ENCODE results near the gene MGAT5. TPM values are rescaled to one million over a fixed set of nuclear protein-coding genes. Genes with fewer than 3 reads are reported as not detected.

MGAT5 gene
- total and polyA plus RNA-seq, 2 donors from 2014 or later, result 14.3 to 40.9 TPM

DNA sequence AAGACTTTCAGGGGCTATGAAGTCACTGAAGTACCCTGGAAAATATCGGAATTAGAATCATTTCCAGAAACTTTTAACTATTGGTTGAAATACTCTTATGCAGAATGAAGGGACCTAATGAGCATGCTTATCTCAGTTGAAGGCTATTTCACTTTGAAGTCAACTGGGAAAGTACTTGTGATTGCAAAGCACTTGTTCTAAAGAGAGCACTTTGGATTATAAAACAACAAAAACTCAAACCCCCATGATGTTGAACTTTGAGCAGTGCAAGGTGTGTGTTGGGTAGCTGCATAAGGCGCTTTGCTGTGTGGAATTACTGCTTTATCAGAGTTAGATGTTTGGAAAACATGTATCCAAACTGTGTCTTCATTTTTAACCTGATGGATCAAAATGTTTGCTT, 12.0 kb upstream of the MGAT5 start:
- FAIRE-seq (no peak), DNase-seq (no peak)
- Histone ChIP-seq H3K27me3 (ENCODE audit: control insufficient read depth, insufficient read depth, low read length) (no peaks in the 10 kb centered on the region), H3K4me3 (ENCODE audit: low read length in 3 of 3) (no peak overlapping the region), H3K4me1 (ENCODE audit: control insufficient read depth in 2 of 3, insufficient read depth in 2 of 3, low read depth in 1 of 3, low read length in 3 of 3) (peaks cover 0 to 7% (median 4%) of the 10 kb centered on the region in 3 donors), H3K36me3 (ENCODE audit: control insufficient read depth in 2 of 3, insufficient read depth in 3 of 3, low read length in 3 of 3) (no peaks in the 10 kb centered on the region), H3K9me3 (ENCODE audit: control insufficient read depth in 2 of 3, insufficient read depth in 1 of 3, low read length in 3 of 3) (no peaks in the 10 kb centered on the region), H3K27ac (ENCODE audit: low read depth in 2 of 2, low read length in 2 of 2) (no peak overlapping the region), H3K9ac (ENCODE audit: low read length in 3 of 3) (no peak overlapping the region)
- intact Hi-C loops (cut with DNase I), result loop anchor here (10.0 kb wide), 1 partner anchor 117 kb away; no protein-coding TSS in a partner anchor
- no peak for TF ChIP-seq CTCF (IDR thresholded peaks at IDR 0.05; ENCODE audit: borderline replicate concordance, extremely low read depth, insufficient read depth)

DNA sequence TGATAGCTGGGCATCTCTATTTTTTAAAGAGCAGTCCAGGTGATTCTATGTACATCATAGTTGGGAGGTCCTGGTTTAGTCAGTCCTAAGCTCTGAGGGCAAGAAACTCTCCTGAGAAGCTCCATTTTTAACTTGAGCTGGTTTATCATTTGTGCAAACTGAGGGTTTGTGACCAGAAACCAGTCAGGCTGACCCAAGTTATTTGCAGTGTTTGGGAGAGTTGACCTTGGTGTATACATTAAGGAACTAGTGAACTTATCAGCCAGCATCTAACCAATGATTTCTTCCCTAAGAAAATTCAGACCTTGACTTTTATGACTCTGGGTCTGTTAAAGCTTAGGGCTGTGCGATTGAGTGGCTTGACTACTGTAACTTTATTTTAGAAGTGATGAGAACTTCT, 10.6 kb upstream of the MGAT5 start:
- FAIRE-seq (no peak), DNase-seq (no peak)
- H3K9me3 ChIP-seq (ENCODE audit: control insufficient read depth in 2 of 3, insufficient read depth in 1 of 3, low read length in 3 of 3), result no peaks in the 10 kb centered on the region
- no peaks in the 10 kb centered on the region for H3K27me3 ChIP-seq (ENCODE audit: control insufficient read depth, insufficient read depth, low read length)
- intact Hi-C loops (cut with DNase I), result loop anchor here (10.0 kb wide), 1 partner anchor 118 kb away; no protein-coding TSS in a partner anchor
- H3K36me3 ChIP-seq (ENCODE audit: control insufficient read depth in 2 of 3, insufficient read depth in 3 of 3, low read length in 3 of 3), result no peaks in the 10 kb centered on the region
- H3K27ac ChIP-seq (ENCODE audit: low read depth in 2 of 2, low read length in 2 of 2), result no peak overlapping the region
- peaks cover 0 to 7% (median 4%) of the 10 kb centered on the region in 3 donors for H3K4me1 ChIP-seq (ENCODE audit: control insufficient read depth in 2 of 3, insufficient read depth in 2 of 3, low read depth in 1 of 3, low read length in 3 of 3)
- no peak overlapping the region for H3K4me3 ChIP-seq (ENCODE audit: low read length in 3 of 3)
- H3K9ac ChIP-seq (ENCODE audit: low read length in 3 of 3), result no peak overlapping the region
- TF ChIP-seq CTCF (IDR thresholded peaks at IDR 0.05; ENCODE audit: borderline replicate concordance, extremely low read depth, insufficient read depth), result no peak

DNA sequence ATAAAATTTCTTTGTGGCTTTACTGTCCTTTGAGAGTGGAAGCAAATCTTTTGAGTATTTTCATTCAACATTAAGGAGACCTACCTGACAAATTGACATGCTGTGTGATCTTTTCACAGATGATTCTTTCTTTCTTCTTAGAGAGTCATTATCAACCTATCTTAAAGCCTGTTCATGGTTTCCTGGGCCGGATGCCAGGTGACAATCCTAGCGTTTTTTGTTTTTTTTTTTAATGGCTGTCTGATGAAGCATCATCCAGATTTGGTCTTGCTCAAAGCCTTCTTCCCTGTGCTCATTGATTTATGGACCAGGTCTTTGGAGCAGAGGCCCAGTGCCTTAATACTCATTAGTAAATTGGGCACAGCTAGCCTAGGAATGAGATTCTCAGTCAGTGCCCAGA, 9.8 kb upstream of the MGAT5 start:
- Histone ChIP-seq H3K9me3 (ENCODE audit: control insufficient read depth in 2 of 3, insufficient read depth in 1 of 3, low read length in 3 of 3) (no peaks in the 10 kb centered on the region), H3K27ac (ENCODE audit: low read depth in 2 of 2, low read length in 2 of 2) (no peak overlapping the region), H3K9ac (ENCODE audit: low read length in 3 of 3) (no peak overlapping the region), H3K4me3 (ENCODE audit: low read length in 3 of 3) (no peak overlapping the region), H3K36me3 (ENCODE audit: control insufficient read depth in 2 of 3, insufficient read depth in 3 of 3, low read length in 3 of 3) (no peaks in the 10 kb centered on the region), H3K27me3 (ENCODE audit: control insufficient read depth, insufficient read depth, low read length) (no peaks in the 10 kb centered on the region), H3K4me1 (ENCODE audit: control insufficient read depth in 2 of 3, insufficient read depth in 2 of 3, low read depth in 1 of 3, low read length in 3 of 3) (peaks cover 0 to 7% (median 4%) of the 10 kb centered on the region in 3 donors)
- DNase-seq (no peak), FAIRE-seq (no peak)
- no peak for TF ChIP-seq CTCF (IDR thresholded peaks at IDR 0.05; ENCODE audit: borderline replicate concordance, extremely low read depth, insufficient read depth)
- intact Hi-C loops (cut with DNase I), result loop anchor here (10.0 kb wide), 1 partner anchor 119 kb away; no protein-coding TSS in a partner anchor

DNA sequence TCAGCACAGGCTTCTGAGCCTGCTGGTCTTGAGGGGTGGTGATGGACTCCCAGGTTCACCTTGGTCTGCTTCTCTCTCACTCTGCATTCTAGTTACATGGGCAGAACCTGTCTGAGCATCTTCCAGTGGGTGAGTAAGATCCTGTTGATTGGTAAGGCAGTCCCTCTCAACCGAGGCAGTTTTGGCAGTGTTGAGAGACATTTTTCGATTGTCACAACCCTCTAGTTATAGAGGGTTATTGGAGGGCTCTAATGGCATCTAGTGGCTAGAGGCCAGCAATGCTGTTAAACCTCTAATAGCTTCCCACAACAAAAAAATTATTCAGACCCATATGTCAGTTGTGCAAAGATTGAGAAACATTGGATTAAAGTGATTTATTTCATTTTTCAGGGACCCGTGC, 9.3 kb upstream of the MGAT5 start:
- Histone ChIP-seq H3K9me3 (ENCODE audit: control insufficient read depth in 2 of 3, insufficient read depth in 1 of 3, low read length in 3 of 3) (no peaks in the 10 kb centered on the region), H3K9ac (ENCODE audit: low read length in 3 of 3) (no peak overlapping the region), H3K27me3 (ENCODE audit: control insufficient read depth, insufficient read depth, low read length) (no peaks in the 10 kb centered on the region), H3K27ac (ENCODE audit: low read depth in 2 of 2, low read length in 2 of 2) (no peak overlapping the region), H3K4me3 (ENCODE audit: low read length in 3 of 3) (no peak overlapping the region), H3K4me1 (ENCODE audit: control insufficient read depth in 2 of 3, insufficient read depth in 2 of 3, low read depth in 1 of 3, low read length in 3 of 3) (peaks cover 0 to 6% (median 4%) of the 10 kb centered on the region in 3 donors), H3K36me3 (ENCODE audit: control insufficient read depth in 2 of 3, insufficient read depth in 3 of 3, low read length in 3 of 3) (no peaks in the 10 kb centered on the region)
- DNase-seq, result no peak
- FAIRE-seq, result no peak
- intact Hi-C loops (cut with DNase I), result loop anchor here (10.0 kb wide), 1 partner anchor 120 kb away; no protein-coding TSS in a partner anchor
- no peak for TF ChIP-seq CTCF (IDR thresholded peaks at IDR 0.05; ENCODE audit: borderline replicate concordance, extremely low read depth, insufficient read depth)
